K562 (cell line): ENCODE measurements around the gene AMBRA1. TPM values are rescaled to one million over a fixed set of nuclear protein-coding genes. Genes with fewer than 3 reads are reported as not detected.

Source experiments
- GABPB1 ChIP-seq: sonication (generic); formaldehyde crosslinking; IDR thresholded peaks from 2 replicates; pipeline ENCODE4 v1.8.0; 2022; ENCODE audit warnings: mild to moderate bottlenecking, missing genetic modification reagents
- HMBOX1 ChIP-seq: sonication (generic); IDR thresholded peaks from 2 replicates; pipeline ENCODE4 v1.6.1; 2016
- SMAD4 ChIP-seq: fragments of 250-450 bp; sonication (Bioruptor Pico); conservative IDR thresholded peaks from 2 replicates; pipeline ENCODE4 v1.8.0; 2021; ENCODE audit warnings: inconsistent platforms, mild to moderate bottlenecking, moderate library complexity
- ZBTB7A ChIP-seq: IDR thresholded peaks from 2 replicates; pipeline ENCODE4 v1.6.1; 2011; ENCODE audit warnings: low read depth, mild to moderate bottlenecking, low read length, moderate library complexity, borderline replicate concordance; ENCODE audit not compliant: control insufficient read depth
- ZNF76 ChIP-seq: fragments of 250-450 bp; sonication (Bioruptor Pico); IDR thresholded peaks from 2 replicates; pipeline ENCODE4 v1.4.0; 2020; ENCODE audit warnings: mild to moderate bottlenecking, moderate library complexity, borderline replicate concordance
- polyA plus RNA-seq, 8 experiments: library from polyadenylated mRNA; depleted of rRNA in 4 of 8; stranded (reverse) in 5 of 8; unstranded in 3 of 8; fragments of >200 nt; fragmentation: Nextera tagmentation in 2 of 8; fragmentation: Illumina TruSeq in 1 of 8; extraction: Ambion mirVana in 2 of 8; extraction: Trizol in 1 of 8; gene quantifications; 2 replicates each; pipeline versions ENCODE4 v1.2.1 to v1.2.3, GENCODE V29; 2011 to 2014; ENCODE audit warnings: inconsistent platforms in 1 of 8, missing spikeins in 1 of 8
- total RNA-seq, 7 experiments: library from RNA; depleted of rRNA in 6 of 7; stranded (reverse); fragments of >200 nt in 6 of 7; fragmentation: Illumina TruSeq in 2 of 7; extraction: Trizol in 2 of 7; gene quantifications; 2 replicates each; pipeline versions ENCODE4 v1.2.1 to v1.2.3, GENCODE V29; 2011 to 2021; ENCODE audit warnings: low replicate concordance in 1 of 7
- TF ChIP-seq, protein P1 (sequence below), 2 experiments: fragments of 450-650 bp; formaldehyde crosslinking in 1 of 2; IDR thresholded peaks; 2 replicates each; pipeline versions ENCODE4 v1.4.0 to v1.6.1; 2014 to 2020; ENCODE audit warnings: mild to moderate bottlenecking in 2 of 2, borderline replicate concordance in 1 of 2, low read depth in 1 of 2
- TF ChIP-seq, protein P2 (sequence below): fragments of 450-650 bp; formaldehyde crosslinking; IDR thresholded peaks from 2 replicates; pipeline ENCODE4 v1.4.0; 2020; ENCODE audit warnings: mild to moderate bottlenecking, moderate library complexity
- TF ChIP-seq, protein P3 (sequence below): fragments of 250-450 bp; sonication (Bioruptor Pico); IDR thresholded peaks from 2 replicates; pipeline ENCODE4 v1.4.0; 2020; ENCODE audit warnings: mild to moderate bottlenecking, moderate library complexity

Gene AMBRA1
- total and polyA plus RNA-seq, 9 of the 15 experiments (the other 6 are each of a cell fraction or from before 2014, with no cell fraction given): 0.15 to 24.5 (median 13.0) TPM

GRCh38 chr11:46361283-46362155 lies 232.3 kb downstream of the AMBRA1 start (continued):
- TF ChIP-seq, protein P1, sequence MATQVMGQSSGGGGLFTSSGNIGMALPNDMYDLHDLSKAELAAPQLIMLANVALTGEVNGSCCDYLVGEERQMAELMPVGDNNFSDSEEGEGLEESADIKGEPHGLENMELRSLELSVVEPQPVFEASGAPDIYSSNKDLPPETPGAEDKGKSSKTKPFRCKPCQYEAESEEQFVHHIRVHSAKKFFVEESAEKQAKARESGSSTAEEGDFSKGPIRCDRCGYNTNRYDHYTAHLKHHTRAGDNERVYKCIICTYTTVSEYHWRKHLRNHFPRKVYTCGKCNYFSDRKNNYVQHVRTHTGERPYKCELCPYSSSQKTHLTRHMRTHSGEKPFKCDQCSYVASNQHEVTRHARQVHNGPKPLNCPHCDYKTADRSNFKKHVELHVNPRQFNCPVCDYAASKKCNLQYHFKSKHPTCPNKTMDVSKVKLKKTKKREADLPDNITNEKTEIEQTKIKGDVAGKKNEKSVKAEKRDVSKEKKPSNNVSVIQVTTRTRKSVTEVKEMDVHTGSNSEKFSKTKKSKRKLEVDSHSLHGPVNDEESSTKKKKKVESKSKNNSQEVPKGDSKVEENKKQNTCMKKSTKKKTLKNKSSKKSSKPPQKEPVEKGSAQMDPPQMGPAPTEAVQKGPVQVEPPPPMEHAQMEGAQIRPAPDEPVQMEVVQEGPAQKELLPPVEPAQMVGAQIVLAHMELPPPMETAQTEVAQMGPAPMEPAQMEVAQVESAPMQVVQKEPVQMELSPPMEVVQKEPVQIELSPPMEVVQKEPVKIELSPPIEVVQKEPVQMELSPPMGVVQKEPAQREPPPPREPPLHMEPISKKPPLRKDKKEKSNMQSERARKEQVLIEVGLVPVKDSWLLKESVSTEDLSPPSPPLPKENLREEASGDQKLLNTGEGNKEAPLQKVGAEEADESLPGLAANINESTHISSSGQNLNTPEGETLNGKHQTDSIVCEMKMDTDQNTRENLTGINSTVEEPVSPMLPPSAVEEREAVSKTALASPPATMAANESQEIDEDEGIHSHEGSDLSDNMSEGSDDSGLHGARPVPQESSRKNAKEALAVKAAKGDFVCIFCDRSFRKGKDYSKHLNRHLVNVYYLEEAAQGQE (IDR thresholded peaks at IDR 0.05; ENCODE audit: borderline replicate concordance): no peak
- TF ChIP-seq, protein P1 (CRISPR knock-in tag; IDR thresholded peaks at IDR 0.05; ENCODE audit: low read depth): peak; percentile 64; the same call in 1 of the 2 replicates
- TF ChIP-seq ZBTB7A (peak; percentile 63; the same call in 1 of the 2 replicates), ZNF76 (peak; percentile 88), HMBOX1 (peak; percentile 56; the same call in 1 of the 2 replicates), GABPB1 (peak; percentile 65), SMAD4 (CRISPR knock-in tag) (peak; percentile 78)
- TF ChIP-seq, protein P2, sequence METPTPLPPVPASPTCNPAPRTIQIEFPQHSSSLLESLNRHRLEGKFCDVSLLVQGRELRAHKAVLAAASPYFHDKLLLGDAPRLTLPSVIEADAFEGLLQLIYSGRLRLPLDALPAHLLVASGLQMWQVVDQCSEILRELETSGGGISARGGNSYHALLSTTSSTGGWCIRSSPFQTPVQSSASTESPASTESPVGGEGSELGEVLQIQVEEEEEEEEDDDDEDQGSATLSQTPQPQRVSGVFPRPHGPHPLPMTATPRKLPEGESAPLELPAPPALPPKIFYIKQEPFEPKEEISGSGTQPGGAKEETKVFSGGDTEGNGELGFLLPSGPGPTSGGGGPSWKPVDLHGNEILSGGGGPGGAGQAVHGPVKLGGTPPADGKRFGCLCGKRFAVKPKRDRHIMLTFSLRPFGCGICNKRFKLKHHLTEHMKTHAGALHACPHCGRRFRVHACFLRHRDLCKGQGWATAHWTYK (CRISPR knock-in tag): 0 out of 2 replicates have a peak, but pooled peaks have one; percentile 40
- TF ChIP-seq, protein P3, sequence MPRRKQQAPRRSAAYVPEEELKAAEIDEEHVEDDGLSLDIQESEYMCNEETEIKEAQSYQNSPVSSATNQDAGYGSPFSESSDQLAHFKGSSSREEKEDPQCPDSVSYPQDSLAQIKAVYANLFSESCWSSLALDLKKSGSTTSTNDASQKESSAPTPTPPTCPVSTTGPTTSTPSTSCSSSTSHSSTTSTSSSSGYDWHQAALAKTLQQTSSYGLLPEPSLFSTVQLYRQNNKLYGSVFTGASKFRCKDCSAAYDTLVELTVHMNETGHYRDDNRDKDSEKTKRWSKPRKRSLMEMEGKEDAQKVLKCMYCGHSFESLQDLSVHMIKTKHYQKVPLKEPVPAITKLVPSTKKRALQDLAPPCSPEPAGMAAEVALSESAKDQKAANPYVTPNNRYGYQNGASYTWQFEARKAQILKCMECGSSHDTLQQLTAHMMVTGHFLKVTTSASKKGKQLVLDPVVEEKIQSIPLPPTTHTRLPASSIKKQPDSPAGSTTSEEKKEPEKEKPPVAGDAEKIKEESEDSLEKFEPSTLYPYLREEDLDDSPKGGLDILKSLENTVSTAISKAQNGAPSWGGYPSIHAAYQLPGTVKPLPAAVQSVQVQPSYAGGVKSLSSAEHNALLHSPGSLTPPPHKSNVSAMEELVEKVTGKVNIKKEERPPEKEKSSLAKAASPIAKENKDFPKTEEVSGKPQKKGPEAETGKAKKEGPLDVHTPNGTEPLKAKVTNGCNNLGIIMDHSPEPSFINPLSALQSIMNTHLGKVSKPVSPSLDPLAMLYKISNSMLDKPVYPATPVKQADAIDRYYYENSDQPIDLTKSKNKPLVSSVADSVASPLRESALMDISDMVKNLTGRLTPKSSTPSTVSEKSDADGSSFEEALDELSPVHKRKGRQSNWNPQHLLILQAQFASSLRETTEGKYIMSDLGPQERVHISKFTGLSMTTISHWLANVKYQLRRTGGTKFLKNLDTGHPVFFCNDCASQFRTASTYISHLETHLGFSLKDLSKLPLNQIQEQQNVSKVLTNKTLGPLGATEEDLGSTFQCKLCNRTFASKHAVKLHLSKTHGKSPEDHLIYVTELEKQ: no peak
